Adrenal gland (tissue), 12 donors: ENCODE data around the gene MTOR. TPM values are rescaled to one million over a fixed set of nuclear protein-coding genes. Genes with fewer than 3 reads are reported as not detected.

Experiments used
- DNase-seq, 7 donors: peaks; one replicate each; pipeline ENCODE4 v3.0.0-alpha.2; 2019 to 2020
- H3K27ac ChIP-seq, 5 donors: fragments of 200-600 bp; sonication (generic) in 4 of 5; 1 replicate in 3 of 5; 2 replicates in 2 of 5; pipeline versions ENCODE4 v1.5.1 to v1.8.0; 2016 to 2020; ENCODE audit warnings: mild to moderate bottlenecking in 1 of 5
- H3K27me3 ChIP-seq: fragments of 200-600 bp; 2 replicates; pipeline ENCODE4 v1.8.0; 2021
- H3K36me3 ChIP-seq, 2 donors: fragments of 200-600 bp; replicated peaks in 1 of 2; 1 replicate in 1 of 2; 2 replicates in 1 of 2; pipeline versions ENCODE4 v1.5.1 to v1.8.0; 2018 to 2022
- H3K4me1 ChIP-seq, 2 donors: fragments of 200-600 bp; replicated peaks in 1 of 2; 1 replicate in 1 of 2; 2 replicates in 1 of 2; pipeline versions ENCODE4 v1.5.1 to v1.8.0; 2018 to 2021
- H3K4me3 ChIP-seq, 4 donors: fragments of 200-600 bp; sonication (generic) in 3 of 4; one replicate each; pipeline ENCODE4 v1.5.1; 2016 to 2018
- H3K9me3 ChIP-seq, 3 donors: fragments of 200-600 bp; sonication (generic) in 1 of 3; replicated peaks in 1 of 3; 1 replicate in 2 of 3; 2 replicates in 1 of 3; pipeline versions ENCODE4 v1.5.1 to v1.8.0; 2016 to 2021
- POLR2A ChIP-seq, 2 donors: fragments of 450-650 bp; IDR thresholded peaks; one replicate each; pipeline ENCODE4 v1.6.1; 2017; ENCODE audit warnings: antibody characterized with exemption in 2 of 2, mild to moderate bottlenecking in 2 of 2, moderate library complexity in 1 of 2
- WGBS, 4 donors: extraction: QIAGEN DNeasy Blood & Tissue Kit in 2 of 4; methylation state at CpG; one replicate each; pipeline versions ENCODE4 v1.1.5 to v1.1.7; 2013 to 2017; 5-methylcytosine and 5-hydroxymethylcytosine counted together
- intact Hi-C, 2 donors: fragments of 100-400 bp; cut with DNase I; formaldehyde crosslinking; loops; one replicate each; pipeline versions ENCODE4 v1.14.1 to v1.15.0; 2022 to 2023
- polyA plus RNA-seq, 3 donors: library from polyadenylated mRNA; stranded (reverse); fragments of 200-250 nt in 2 of 3; fragments of 350-450 nt in 1 of 3; fragmentation: Illumina TruSeq in 1 of 3; extraction: RNeasy Lipid Tissue Mini Kit (QIAGEN cat#74804) in 1 of 3; gene quantifications; one replicate each; pipeline ENCODE4 v1.2.3, GENCODE V29; 2013 to 2014
- total RNA-seq, 9 donors: library from RNA; depleted of rRNA in 4 of 9; stranded (reverse); fragments of >200 nt in 4 of 9; fragments of 120-200 nt in 1 of 9; fragmentation: NEBNext Ultra II Directional in 1 of 9; extraction: Animal tissue kit (Norgen Biotek cat#: 25700) in 1 of 9; gene quantifications; one replicate each; pipeline versions ENCODE4 v1.1.0 to v1.2.4, GENCODE V29; 2013 to 2023
- TF ChIP-seq, protein P1 (sequence below), 6 experiments: fragments of 450-650 bp in 4 of 6; fragments of 200-600 bp in 2 of 6; sonication (generic) in 1 of 6; IDR thresholded peaks; 1 replicate in 5 of 6; 2 replicates in 1 of 6; pipeline versions ENCODE4 v1.5.1 to v1.8.0; 2016 to 2021; ENCODE audit warnings: antibody characterized with exemption in 6 of 6, mild to moderate bottlenecking in 2 of 6, moderate library complexity in 1 of 6
- donor health status: healthy with polysubstance abuse.
- donor health status: Bipolar disorder and iron deficiency.
- donor health status: DM: yes; HTN: yes; CAD: no.
- donor health status: DM: no; HTN: no; CAD: no.
- donor health status: DM: no; HTN: no; CAD: no.
- donor health status: DM: yes; HTN: yes; CAD: no.

Gene MTOR
- total and polyA plus RNA-seq, 12 donors = 21.4 to 45.3 (median 33.4) TPM

- WGBS, 4 donors = 82 to 93% (median 88%) methylated on average over 11 of the region's 11 CpGs
- Histone ChIP-seq H3K27ac (no peak overlapping the region), H3K4me1 (no peaks in the 10 kb centered on the region), H3K27me3 (no peaks in the 10 kb centered on the region), H3K4me3 (no peak overlapping the region), H3K36me3 (peaks cover 0 to 95% of the 10 kb centered on the region in 2 donors), H3K9me3 (no peaks in the 10 kb centered on the region)
- DNase-seq = peak in 2 of 7 donors; percentile 12 to 42
- TF ChIP-seq, protein P1, sequence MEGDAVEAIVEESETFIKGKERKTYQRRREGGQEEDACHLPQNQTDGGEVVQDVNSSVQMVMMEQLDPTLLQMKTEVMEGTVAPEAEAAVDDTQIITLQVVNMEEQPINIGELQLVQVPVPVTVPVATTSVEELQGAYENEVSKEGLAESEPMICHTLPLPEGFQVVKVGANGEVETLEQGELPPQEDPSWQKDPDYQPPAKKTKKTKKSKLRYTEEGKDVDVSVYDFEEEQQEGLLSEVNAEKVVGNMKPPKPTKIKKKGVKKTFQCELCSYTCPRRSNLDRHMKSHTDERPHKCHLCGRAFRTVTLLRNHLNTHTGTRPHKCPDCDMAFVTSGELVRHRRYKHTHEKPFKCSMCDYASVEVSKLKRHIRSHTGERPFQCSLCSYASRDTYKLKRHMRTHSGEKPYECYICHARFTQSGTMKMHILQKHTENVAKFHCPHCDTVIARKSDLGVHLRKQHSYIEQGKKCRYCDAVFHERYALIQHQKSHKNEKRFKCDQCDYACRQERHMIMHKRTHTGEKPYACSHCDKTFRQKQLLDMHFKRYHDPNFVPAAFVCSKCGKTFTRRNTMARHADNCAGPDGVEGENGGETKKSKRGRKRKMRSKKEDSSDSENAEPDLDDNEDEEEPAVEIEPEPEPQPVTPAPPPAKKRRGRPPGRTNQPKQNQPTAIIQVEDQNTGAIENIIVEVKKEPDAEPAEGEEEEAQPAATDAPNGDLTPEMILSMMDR (IDR thresholded peaks at IDR 0.05) = no peak
- intact Hi-C loops = no loop called here
Measured at GRCh38 chr1:11070876-11071275, 191.5 kb downstream of the MTOR start.

GRCh38 chr1:11068600-11069473 is 193.5 kb downstream of the MTOR start:
- intact Hi-C loops = no loop called here
- no peak for TF ChIP-seq POLR2A (IDR thresholded peaks at IDR 0.05)
- TF ChIP-seq, protein P1 (IDR thresholded peaks at IDR 0.05) = no peak
- peaks cover 0 to 93% of the 10 kb centered on the region in 2 donors for H3K36me3 ChIP-seq
- no peak overlapping the region for H3K27ac ChIP-seq
- H3K9me3 ChIP-seq = no peaks in the 10 kb centered on the region
- DNase-seq = peak in 2 of 7 donors; percentile 9 to 17
- no peaks in the 10 kb centered on the region for H3K27me3 ChIP-seq
- no peak overlapping the region for H3K4me3 ChIP-seq
- no peaks in the 10 kb centered on the region for H3K4me1 ChIP-seq
- WGBS, 4 donors = 91 to 93% (median 92%) methylated on average over 9 to 17 of the region's 17 CpGs

DNA sequence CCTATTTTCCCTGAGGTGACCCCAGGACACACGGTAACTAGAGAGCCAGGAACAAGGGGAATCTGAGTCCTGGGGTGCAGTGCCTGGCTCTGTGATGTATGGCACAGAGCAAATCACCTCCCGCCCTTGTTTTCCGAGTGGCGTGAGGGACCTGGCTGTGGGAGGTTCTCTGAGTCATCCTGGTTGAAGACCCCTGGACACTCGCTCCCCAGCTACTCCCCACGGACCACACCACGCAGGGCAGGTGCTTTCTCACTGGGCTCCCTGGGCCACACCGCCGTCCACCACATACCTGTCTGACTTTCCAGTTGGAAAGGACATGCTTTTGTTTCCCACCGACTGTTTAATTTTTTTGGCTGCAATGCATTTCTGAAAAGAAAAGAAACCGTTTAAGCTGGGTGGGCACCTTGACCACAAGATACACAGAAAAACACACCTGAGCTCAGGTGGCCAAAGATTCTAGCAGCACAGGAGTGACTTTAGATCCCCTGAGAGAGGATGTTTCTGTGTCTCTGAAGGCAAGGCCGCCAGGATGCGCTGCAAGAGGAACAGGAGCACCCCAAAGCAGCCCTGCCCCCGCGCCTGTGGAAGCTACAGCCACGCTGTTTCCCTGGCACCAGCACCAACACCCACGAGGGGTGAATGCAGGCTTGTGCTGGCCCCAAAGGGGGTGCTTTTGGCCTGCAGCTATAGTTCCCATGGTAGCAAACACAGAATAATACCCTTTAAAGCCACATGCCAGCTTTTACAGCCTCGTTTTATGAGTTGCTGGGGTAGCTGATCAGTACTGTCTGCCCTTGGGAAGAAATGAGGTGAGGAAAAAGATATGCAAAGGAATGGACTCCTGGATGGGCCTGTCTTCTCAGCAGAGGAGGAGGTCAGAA is 194.4 kb downstream of the MTOR start:
- no peak overlapping the region for H3K4me3 ChIP-seq
- H3K9me3 ChIP-seq = no peaks in the 10 kb centered on the region
- no peaks in the 10 kb centered on the region for H3K4me1 ChIP-seq
- 89 to 95% (median 89%) methylated on average over 12 to 18 of the region's 18 CpGs for WGBS, 4 donors
- intact Hi-C loops = no loop called here
- H3K36me3 ChIP-seq = peaks cover 0 to 90% of the 10 kb centered on the region in 2 donors
- H3K27ac ChIP-seq = no peak overlapping the region
- TF ChIP-seq, protein P1 (IDR thresholded peaks at IDR 0.05) = no peak
- TF ChIP-seq POLR2A (IDR thresholded peaks at IDR 0.05) = no peak
- no peaks in the 10 kb centered on the region for H3K27me3 ChIP-seq
- peak in 2 of 7 donors; percentile 9 to 12 for DNase-seq

DNA sequence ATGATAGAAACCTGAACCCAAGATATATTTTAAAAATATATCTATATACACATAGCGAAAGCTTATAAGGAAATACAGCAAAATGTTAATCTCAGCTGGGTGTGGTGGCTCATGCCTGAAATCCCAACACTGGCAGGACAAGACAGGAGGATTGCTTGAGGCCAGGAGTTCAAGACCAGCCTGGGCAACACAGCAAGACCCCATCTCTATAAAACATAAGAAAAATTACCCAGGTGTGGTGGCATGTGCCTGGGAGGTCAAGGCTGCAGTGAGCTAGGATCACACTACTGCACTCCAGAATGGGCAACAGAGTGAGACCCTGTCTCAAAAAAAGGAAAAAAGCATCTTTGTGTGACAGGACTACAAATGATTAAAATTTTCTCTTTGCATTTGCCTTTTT is 196.6 kb downstream of the MTOR start:
- H3K4me3 ChIP-seq = no peak overlapping the region
- H3K36me3 ChIP-seq = peaks cover 0 to 68% of the 10 kb centered on the region in 2 donors
- DNase-seq = no peak
- 97 to 100% (median 100%) methylated on average over 1 of the region's 1 CpG for WGBS, 4 donors
- H3K27me3 ChIP-seq = no peaks in the 10 kb centered on the region
- intact Hi-C loops = no loop called here
- H3K9me3 ChIP-seq = no peaks in the 10 kb centered on the region
- H3K27ac ChIP-seq = no peak overlapping the region
- peaks cover 4 to 9% of the 10 kb centered on the region in 2 donors for H3K4me1 ChIP-seq
- TF ChIP-seq POLR2A (IDR thresholded peaks at IDR 0.05) = no peak
- TF ChIP-seq, protein P1 (IDR thresholded peaks at IDR 0.05) = no peak
